ENCODE results near the gene LTF. TPM values are rescaled to one million over a fixed set of nuclear protein-coding genes. Genes with fewer than 3 reads are reported as not detected.
A peak's percentile ranks its signal among the peaks of the same experiment; 100 is the strongest.

Gene LTF
- total and polyA plus RNA-seq, 4 donors = 0.36 to 14.7 (median 1.4) TPM

- no peaks in the 10 kb centered on the region for H3K9me3 ChIP-seq (ENCODE audit: control insufficient read depth in 4 of 4, low read length in 3 of 4)
- H3K27ac ChIP-seq (ENCODE audit: low read depth in 1 of 2, low read length in 2 of 2) = no peak overlapping the region
- 52% methylated on average over 4 of the region's 4 CpGs for WGBS
These were observed 24.7 kb upstream of the LTF start for GRCh38 chr3:46489381-46489780.

GRCh38 chr3:46488735-46489361 lies 24.1 kb upstream of the LTF start:
- Histone ChIP-seq H3K9ac (ENCODE audit: low read depth in 1 of 2, low read length in 2 of 2) (no peak overlapping the region), H3K27me3 (ENCODE audit: control insufficient read depth in 4 of 4, insufficient read depth in 4 of 4, low read length in 3 of 4) (no peaks in the 10 kb centered on the region), H3K4me1 (ENCODE audit: control insufficient read depth in 4 of 4, insufficient read depth in 4 of 4, low read length in 3 of 4) (peaks cover 2 to 39% (median 34%) of the 10 kb centered on the region in 4 donors), H3K36me3 (ENCODE audit: control insufficient read depth in 4 of 4, insufficient read depth in 3 of 4, low read depth in 1 of 4, low read length in 3 of 4) (no peaks in the 10 kb centered on the region), H3K9me3 (ENCODE audit: control insufficient read depth in 4 of 4, low read length in 3 of 4) (no peaks in the 10 kb centered on the region), H3K4me3 (ENCODE audit: low read depth in 1 of 3, low read length in 3 of 3) (no peak overlapping the region), H3K27ac (ENCODE audit: low read depth in 1 of 2, low read length in 2 of 2) (no peak overlapping the region)
- WGBS = 10% methylated on average over 26 of the region's 26 CpGs
- DNase-seq (ENCODE audit: low spot score) = peak; percentile 96
- TF ChIP-seq RXRA (IDR thresholded peaks at IDR 0.05) = peak; percentile 54 to 85
- TF ChIP-seq MAX (IDR thresholded peaks at IDR 0.05) = no peak
- TF ChIP-seq NR2F2 (IDR thresholded peaks at IDR 0.05) = no peak
- peak; percentile 30 for TF ChIP-seq SP1 (IDR thresholded peaks at IDR 0.05)
- TF ChIP-seq EGR1 (IDR thresholded peaks at IDR 0.05; ENCODE audit: low read depth in 2 of 2) = no peak
- no peak for TF ChIP-seq TAF1 (conservative IDR thresholded peaks at IDR 0.05)
- no peak for TF ChIP-seq ATF3 (IDR thresholded peaks at IDR 0.05)
- peak; percentile 100 for TF ChIP-seq CTCF (IDR thresholded peaks at IDR 0.05; ENCODE audit: low read depth, low read length, missing input control)
- peak; percentile 27 to 53 for TF ChIP-seq HNF4A (conservative IDR thresholded peaks at IDR 0.05)
- TF ChIP-seq RAD21 (IDR thresholded peaks at IDR 0.05) = peak; percentile 100
- peak; percentile 33 for TF ChIP-seq YY1 (IDR thresholded peaks at IDR 0.05)

More at GRCh38 chr3:46489381-46489780, 24.7 kb upstream of the LTF start:
- Histone ChIP-seq H3K9ac (ENCODE audit: low read depth in 1 of 2, low read length in 2 of 2) (no peak overlapping the region), H3K27me3 (ENCODE audit: control insufficient read depth in 4 of 4, insufficient read depth in 4 of 4, low read length in 3 of 4) (no peaks in the 10 kb centered on the region), H3K4me3 (ENCODE audit: low read depth in 1 of 3, low read length in 3 of 3) (no peak overlapping the region), H3K4me1 (ENCODE audit: control insufficient read depth in 4 of 4, insufficient read depth in 4 of 4, low read length in 3 of 4) (peaks cover 2 to 39% (median 34%) of the 10 kb centered on the region in 4 donors), H3K36me3 (ENCODE audit: control insufficient read depth in 4 of 4, insufficient read depth in 3 of 4, low read depth in 1 of 4, low read length in 3 of 4) (no peaks in the 10 kb centered on the region)
- DNase-seq (ENCODE audit: low spot score) = peak; percentile 33
- no peak for TF ChIP-seq GABPA (IDR thresholded peaks at IDR 0.05 in 1 of 2, conservative IDR thresholded peaks at IDR 0.05 in 1 of 2)
- no peak for TF ChIP-seq EGR1 (IDR thresholded peaks at IDR 0.05; ENCODE audit: low read depth in 2 of 2)
- TF ChIP-seq JUND (IDR thresholded peaks at IDR 0.05) = no peak
- TF ChIP-seq, protein P1, sequence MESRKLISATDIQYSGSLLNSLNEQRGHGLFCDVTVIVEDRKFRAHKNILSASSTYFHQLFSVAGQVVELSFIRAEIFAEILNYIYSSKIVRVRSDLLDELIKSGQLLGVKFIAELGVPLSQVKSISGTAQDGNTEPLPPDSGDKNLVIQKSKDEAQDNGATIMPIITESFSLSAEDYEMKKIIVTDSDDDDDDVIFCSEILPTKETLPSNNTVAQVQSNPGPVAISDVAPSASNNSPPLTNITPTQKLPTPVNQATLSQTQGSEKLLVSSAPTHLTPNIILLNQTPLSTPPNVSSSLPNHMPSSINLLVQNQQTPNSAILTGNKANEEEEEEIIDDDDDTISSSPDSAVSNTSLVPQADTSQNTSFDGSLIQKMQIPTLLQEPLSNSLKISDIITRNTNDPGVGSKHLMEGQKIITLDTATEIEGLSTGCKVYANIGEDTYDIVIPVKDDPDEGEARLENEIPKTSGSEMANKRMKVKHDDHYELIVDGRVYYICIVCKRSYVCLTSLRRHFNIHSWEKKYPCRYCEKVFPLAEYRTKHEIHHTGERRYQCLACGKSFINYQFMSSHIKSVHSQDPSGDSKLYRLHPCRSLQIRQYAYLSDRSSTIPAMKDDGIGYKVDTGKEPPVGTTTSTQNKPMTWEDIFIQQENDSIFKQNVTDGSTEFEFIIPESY (IDR thresholded peaks at IDR 0.05) = no peak
- no peak for TF ChIP-seq RXRA (IDR thresholded peaks at IDR 0.05)
- no peak for TF ChIP-seq NR2F2 (IDR thresholded peaks at IDR 0.05)
- no peak for TF ChIP-seq ATF3 (IDR thresholded peaks at IDR 0.05)
